WTC11 (cell line): ENCODE results near the gene PARK7. TPM values are rescaled to one million over a fixed set of nuclear protein-coding genes. Genes with fewer than 3 reads are reported as not detected.
A peak's percentile ranks its signal among the peaks of the same experiment; 100 is the strongest.

Experiments used
- ATAC-seq: fragments of 200-7000 bp; cut with Tn5 transposase; 2 replicates; pipeline ENCODE4 v1.10.0; 2021; ENCODE audit warnings: mild to moderate bottlenecking, moderate library complexity
- CTCF ChIA-PET: fragments of 300-600 bp; sonication (Branson Sonifier 250); formaldehyde crosslinking; loops from one replicate; lab custom pipeline; 2021; ENCODE audit warnings: antibody characterized with exemption; lab: Charles Lee
- POLR2A ChIA-PET: fragments of 350-600 bp; sonication (Branson Sonifier 250); formaldehyde crosslinking; loops from one replicate; lab custom pipeline; 2021; ENCODE audit warnings: antibody characterized with exemption; lab: Charles Lee
- DNase-seq: peaks from one replicate; pipeline ENCODE4 v3.0.0; 2021; ENCODE audit warnings: low spot score
- H3K27ac Mint-ChIP-seq: 2 replicates; pipeline ENCODE4 v1.8.0; 2021; ENCODE audit warnings: mixed read lengths
- H3K27me3 Mint-ChIP-seq: 2 replicates; pipeline ENCODE4 v1.8.0; 2021; ENCODE audit warnings: low read depth, mild to moderate bottlenecking, moderate library complexity, mixed read lengths
- H3K36me3 Mint-ChIP-seq: 2 replicates; pipeline ENCODE4 v1.8.0; 2021; ENCODE audit warnings: mixed read lengths
- H3K4me1 Mint-ChIP-seq: 2 replicates; pipeline ENCODE4 v1.8.0; 2022; ENCODE audit warnings: mixed read lengths
- H3K4me3 Mint-ChIP-seq: 2 replicates; pipeline ENCODE4 v1.8.0; 2021; ENCODE audit warnings: mild to moderate bottlenecking, moderate library complexity, mixed read lengths
- H3K9me3 Mint-ChIP-seq: 2 replicates; pipeline ENCODE4 v1.8.0; 2021; ENCODE audit warnings: mixed read lengths
- CREB1 ChIP-seq: sonication (generic); formaldehyde crosslinking; IDR thresholded peaks from 2 replicates; pipeline ENCODE4 v1.8.0; 2023; ENCODE audit warnings: mild to moderate bottlenecking, missing genetic modification reagents
- ESRRA ChIP-seq: sonication (generic); formaldehyde crosslinking; IDR thresholded peaks from 2 replicates; pipeline ENCODE4 v1.8.1; 2022; ENCODE audit warnings: mild to moderate bottlenecking, missing genetic modification reagents, borderline replicate concordance
- SMAD3 ChIP-seq: sonication (generic); formaldehyde crosslinking; IDR thresholded peaks from 2 replicates; pipeline ENCODE4 v1.8.0; 2022; ENCODE audit warnings: missing genetic modification reagents, mild to moderate bottlenecking, borderline replicate concordance
- SMAD4 ChIP-seq: sonication (generic); formaldehyde crosslinking; IDR thresholded peaks from 2 replicates; pipeline ENCODE4 v1.8.0; 2022; ENCODE audit warnings: mild to moderate bottlenecking, missing genetic modification reagents
- SOX15 ChIP-seq: fragments of 250-450 bp; sonication (Bioruptor Pico); IDR thresholded peaks from 2 replicates; pipeline ENCODE4 v1.9.0; 2021; ENCODE audit warnings: mild to moderate bottlenecking
- TEAD1 ChIP-seq: sonication (generic); formaldehyde crosslinking; IDR thresholded peaks from 2 replicates; pipeline ENCODE4 v1.8.0; 2022; ENCODE audit warnings: mild to moderate bottlenecking, missing genetic modification reagents
- ZNF317 ChIP-seq: sonication (generic); formaldehyde crosslinking; IDR thresholded peaks from 2 replicates; pipeline ENCODE4 v1.8.1; 2023; ENCODE audit warnings: low read depth, mild to moderate bottlenecking, moderate library complexity, missing genetic modification reagents, borderline replicate concordance
- total RNA-seq: library from RNA; stranded (reverse); gene quantifications from 3 replicates; pipeline ENCODE4 v1.2.3, GENCODE V29; 2021
- TF ChIP-seq, protein P1 (sequence below): fragments of 200-600 bp; IDR thresholded peaks from 2 replicates; pipeline ENCODE4 v1.8.0; 2022; ENCODE audit warnings: antibody characterized with exemption
- TF ChIP-seq, protein P2 (sequence below): sonication (generic); formaldehyde crosslinking; IDR thresholded peaks from 2 replicates; pipeline ENCODE4 v1.8.1; 2023; ENCODE audit warnings: mild to moderate bottlenecking, missing genetic modification reagents
- TF ChIP-seq, protein P3 (sequence below): fragments of 250-450 bp; sonication (Bioruptor Pico); IDR thresholded peaks from 2 replicates; pipeline ENCODE4 v2.1.2; 2022; ENCODE audit warnings: mild to moderate bottlenecking, moderate library complexity
- TF ChIP-seq, protein P4 (sequence below): sonication (generic); formaldehyde crosslinking; IDR thresholded peaks from 2 replicates; pipeline ENCODE4 v1.8.1; 2022; ENCODE audit warnings: low read depth, mild to moderate bottlenecking, moderate library complexity, missing genetic modification reagents, borderline replicate concordance
- TF ChIP-seq, protein P5 (sequence below): sonication (generic); formaldehyde crosslinking; conservative IDR thresholded peaks from 2 replicates; pipeline ENCODE4 v1.8.1; 2023; ENCODE audit warnings: mild to moderate bottlenecking, low read depth, missing genetic modification reagents, moderate library complexity
- TF ChIP-seq, protein P6 (sequence below): sonication (generic); formaldehyde crosslinking; IDR thresholded peaks from 2 replicates; pipeline ENCODE4 v1.8.0; 2022; ENCODE audit warnings: missing genetic modification reagents
- TF ChIP-seq, protein P7 (sequence below): sonication (generic); formaldehyde crosslinking; IDR thresholded peaks from 2 replicates; pipeline ENCODE4 v1.8.1; 2022; ENCODE audit warnings: mild to moderate bottlenecking, missing genetic modification reagents, moderate library complexity, borderline replicate concordance

Gene PARK7
- total RNA-seq, 1 experiment from 2014 or later = 337 TPM

DNA sequence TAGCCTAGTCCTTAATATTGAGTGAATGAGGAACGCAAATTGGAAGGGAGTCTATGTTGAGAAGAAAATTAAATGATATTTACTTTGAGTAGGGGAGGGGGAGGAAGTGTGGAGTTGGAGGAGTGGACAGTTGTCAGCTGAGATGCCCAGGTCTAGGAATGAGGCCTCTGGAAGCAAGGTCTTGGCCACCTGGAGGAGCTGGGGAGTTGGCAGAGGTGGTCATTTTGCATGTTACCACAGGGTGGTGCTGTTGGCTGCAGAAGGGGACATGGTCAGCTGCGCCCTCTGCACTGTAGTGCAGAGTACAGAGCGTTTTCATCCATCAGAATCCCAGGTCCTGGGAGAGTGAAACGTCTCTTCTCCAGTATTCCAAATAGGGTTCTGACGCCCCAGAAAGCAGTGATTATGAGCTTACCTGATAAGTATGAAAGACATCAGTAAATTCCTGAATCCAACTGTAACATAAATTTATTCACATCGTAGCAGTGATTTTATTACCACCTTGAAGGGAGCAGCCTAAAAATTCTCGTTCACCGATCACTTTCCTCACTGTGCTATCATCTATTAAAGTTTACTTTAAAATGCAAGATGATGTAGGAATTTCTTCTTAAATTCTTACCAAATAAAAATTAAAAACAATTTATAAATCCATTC lies 13.8 kb downstream of the PARK7 start:
- Mint-ChIP-seq H3K9me3 (no peaks in the 10 kb centered on the region), H3K27ac (no peak overlapping the region), H3K4me3 (no peak overlapping the region), H3K27me3 (no peaks in the 10 kb centered on the region), H3K4me1 (0 out of 2 replicates have a peak, but pooled peaks cover 2% of the 10 kb centered on the region), H3K36me3 (peaks cover 66% of the 10 kb centered on the region)
- DNase-seq = peak; percentile 89
- no peak for TF ChIP-seq CREB1 (CRISPR knock-in tag)
- TF ChIP-seq ESRRA (CRISPR knock-in tag) = no peak
- TF ChIP-seq, protein P1, sequence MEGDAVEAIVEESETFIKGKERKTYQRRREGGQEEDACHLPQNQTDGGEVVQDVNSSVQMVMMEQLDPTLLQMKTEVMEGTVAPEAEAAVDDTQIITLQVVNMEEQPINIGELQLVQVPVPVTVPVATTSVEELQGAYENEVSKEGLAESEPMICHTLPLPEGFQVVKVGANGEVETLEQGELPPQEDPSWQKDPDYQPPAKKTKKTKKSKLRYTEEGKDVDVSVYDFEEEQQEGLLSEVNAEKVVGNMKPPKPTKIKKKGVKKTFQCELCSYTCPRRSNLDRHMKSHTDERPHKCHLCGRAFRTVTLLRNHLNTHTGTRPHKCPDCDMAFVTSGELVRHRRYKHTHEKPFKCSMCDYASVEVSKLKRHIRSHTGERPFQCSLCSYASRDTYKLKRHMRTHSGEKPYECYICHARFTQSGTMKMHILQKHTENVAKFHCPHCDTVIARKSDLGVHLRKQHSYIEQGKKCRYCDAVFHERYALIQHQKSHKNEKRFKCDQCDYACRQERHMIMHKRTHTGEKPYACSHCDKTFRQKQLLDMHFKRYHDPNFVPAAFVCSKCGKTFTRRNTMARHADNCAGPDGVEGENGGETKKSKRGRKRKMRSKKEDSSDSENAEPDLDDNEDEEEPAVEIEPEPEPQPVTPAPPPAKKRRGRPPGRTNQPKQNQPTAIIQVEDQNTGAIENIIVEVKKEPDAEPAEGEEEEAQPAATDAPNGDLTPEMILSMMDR = peak; percentile 88
- TF ChIP-seq, protein P2, sequence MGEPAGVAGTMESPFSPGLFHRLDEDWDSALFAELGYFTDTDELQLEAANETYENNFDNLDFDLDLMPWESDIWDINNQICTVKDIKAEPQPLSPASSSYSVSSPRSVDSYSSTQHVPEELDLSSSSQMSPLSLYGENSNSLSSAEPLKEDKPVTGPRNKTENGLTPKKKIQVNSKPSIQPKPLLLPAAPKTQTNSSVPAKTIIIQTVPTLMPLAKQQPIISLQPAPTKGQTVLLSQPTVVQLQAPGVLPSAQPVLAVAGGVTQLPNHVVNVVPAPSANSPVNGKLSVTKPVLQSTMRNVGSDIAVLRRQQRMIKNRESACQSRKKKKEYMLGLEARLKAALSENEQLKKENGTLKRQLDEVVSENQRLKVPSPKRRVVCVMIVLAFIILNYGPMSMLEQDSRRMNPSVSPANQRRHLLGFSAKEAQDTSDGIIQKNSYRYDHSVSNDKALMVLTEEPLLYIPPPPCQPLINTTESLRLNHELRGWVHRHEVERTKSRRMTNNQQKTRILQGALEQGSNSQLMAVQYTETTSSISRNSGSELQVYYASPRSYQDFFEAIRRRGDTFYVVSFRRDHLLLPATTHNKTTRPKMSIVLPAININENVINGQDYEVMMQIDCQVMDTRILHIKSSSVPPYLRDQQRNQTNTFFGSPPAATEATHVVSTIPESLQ (CRISPR knock-in tag) = no peak
- TF ChIP-seq, protein P3, sequence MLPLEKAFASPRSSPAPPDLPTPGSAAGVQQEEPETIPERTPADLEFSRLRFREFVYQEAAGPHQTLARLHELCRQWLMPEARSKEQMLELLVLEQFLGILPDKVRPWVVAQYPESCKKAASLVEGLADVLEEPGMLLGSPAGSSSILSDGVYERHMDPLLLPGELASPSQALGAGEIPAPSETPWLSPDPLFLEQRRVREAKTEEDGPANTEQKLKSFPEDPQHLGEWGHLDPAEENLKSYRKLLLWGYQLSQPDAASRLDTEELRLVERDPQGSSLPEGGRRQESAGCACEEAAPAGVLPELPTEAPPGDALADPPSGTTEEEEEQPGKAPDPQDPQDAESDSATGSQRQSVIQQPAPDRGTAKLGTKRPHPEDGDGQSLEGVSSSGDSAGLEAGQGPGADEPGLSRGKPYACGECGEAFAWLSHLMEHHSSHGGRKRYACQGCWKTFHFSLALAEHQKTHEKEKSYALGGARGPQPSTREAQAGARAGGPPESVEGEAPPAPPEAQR (CRISPR knock-in tag) = no peak
- ChIA-PET POLR2A (interaction anchor here (0.6 to 1.8 kb wide), 3 partner anchors 16 to 355 kb away, joined by 5 to 6 read pairs (median 5); no protein-coding TSS in a partner anchor), CTCF (interaction anchor here (0.5 to 2.9 kb wide), 47 partner anchors 9 to 1794 kb away, joined by 3 to 81 read pairs (median 4); partner anchors contain the start of genes SLC45A1 and TNFRSF9)
- peak; percentile 100 for ATAC-seq

DNA sequence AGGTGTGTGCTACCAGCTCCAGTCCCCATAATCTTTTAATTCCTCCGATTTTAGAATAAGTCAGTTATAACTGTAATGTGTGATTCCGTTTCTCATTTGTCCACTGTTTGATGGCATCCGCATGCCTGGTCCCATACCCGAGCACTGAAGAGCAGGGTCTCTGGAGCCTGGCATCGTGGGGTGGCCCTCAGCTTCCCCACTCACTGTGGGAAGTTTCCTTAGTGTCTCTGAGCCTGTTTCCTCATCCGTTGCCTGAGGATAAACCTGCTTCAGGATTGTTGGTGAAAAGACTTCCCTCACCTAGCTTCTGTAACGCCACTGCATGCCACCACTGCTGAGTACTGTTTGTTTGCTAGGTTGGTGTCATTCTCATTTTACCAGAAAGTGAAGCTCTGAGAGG lies 19.5 kb downstream of the PARK7 start:
- no peak for ATAC-seq
- Mint-ChIP-seq H3K27me3 (no peaks in the 10 kb centered on the region), H3K4me3 (no peak overlapping the region), H3K36me3 (peaks cover 78% of the 10 kb centered on the region), H3K9me3 (no peaks in the 10 kb centered on the region), H3K27ac (no peak overlapping the region), H3K4me1 (peaks cover 11% of the 10 kb centered on the region)
- no peak for DNase-seq
- ChIA-PET CTCF (interaction anchor here (0.6 to 5.5 kb wide), 6 partner anchors 8 to 344 kb away, joined by 3 to 30 read pairs (median 5); no protein-coding TSS in a partner anchor), POLR2A (no interaction called here)
- no peak for TF ChIP-seq TEAD1 (CRISPR knock-in tag)
- TF ChIP-seq, protein P4, sequence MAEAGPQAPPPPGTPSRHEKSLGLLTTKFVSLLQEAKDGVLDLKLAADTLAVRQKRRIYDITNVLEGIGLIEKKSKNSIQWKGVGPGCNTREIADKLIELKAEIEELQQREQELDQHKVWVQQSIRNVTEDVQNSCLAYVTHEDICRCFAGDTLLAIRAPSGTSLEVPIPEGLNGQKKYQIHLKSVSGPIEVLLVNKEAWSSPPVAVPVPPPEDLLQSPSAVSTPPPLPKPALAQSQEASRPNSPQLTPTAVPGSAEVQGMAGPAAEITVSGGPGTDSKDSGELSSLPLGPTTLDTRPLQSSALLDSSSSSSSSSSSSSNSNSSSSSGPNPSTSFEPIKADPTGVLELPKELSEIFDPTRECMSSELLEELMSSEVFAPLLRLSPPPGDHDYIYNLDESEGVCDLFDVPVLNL (CRISPR knock-in tag) = no peak
- TF ChIP-seq, protein P5, sequence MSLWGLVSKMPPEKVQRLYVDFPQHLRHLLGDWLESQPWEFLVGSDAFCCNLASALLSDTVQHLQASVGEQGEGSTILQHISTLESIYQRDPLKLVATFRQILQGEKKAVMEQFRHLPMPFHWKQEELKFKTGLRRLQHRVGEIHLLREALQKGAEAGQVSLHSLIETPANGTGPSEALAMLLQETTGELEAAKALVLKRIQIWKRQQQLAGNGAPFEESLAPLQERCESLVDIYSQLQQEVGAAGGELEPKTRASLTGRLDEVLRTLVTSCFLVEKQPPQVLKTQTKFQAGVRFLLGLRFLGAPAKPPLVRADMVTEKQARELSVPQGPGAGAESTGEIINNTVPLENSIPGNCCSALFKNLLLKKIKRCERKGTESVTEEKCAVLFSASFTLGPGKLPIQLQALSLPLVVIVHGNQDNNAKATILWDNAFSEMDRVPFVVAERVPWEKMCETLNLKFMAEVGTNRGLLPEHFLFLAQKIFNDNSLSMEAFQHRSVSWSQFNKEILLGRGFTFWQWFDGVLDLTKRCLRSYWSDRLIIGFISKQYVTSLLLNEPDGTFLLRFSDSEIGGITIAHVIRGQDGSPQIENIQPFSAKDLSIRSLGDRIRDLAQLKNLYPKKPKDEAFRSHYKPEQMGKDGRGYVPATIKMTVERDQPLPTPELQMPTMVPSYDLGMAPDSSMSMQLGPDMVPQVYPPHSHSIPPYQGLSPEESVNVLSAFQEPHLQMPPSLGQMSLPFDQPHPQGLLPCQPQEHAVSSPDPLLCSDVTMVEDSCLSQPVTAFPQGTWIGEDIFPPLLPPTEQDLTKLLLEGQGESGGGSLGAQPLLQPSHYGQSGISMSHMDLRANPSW (CRISPR knock-in tag) = no peak
- TF ChIP-seq, protein P6, sequence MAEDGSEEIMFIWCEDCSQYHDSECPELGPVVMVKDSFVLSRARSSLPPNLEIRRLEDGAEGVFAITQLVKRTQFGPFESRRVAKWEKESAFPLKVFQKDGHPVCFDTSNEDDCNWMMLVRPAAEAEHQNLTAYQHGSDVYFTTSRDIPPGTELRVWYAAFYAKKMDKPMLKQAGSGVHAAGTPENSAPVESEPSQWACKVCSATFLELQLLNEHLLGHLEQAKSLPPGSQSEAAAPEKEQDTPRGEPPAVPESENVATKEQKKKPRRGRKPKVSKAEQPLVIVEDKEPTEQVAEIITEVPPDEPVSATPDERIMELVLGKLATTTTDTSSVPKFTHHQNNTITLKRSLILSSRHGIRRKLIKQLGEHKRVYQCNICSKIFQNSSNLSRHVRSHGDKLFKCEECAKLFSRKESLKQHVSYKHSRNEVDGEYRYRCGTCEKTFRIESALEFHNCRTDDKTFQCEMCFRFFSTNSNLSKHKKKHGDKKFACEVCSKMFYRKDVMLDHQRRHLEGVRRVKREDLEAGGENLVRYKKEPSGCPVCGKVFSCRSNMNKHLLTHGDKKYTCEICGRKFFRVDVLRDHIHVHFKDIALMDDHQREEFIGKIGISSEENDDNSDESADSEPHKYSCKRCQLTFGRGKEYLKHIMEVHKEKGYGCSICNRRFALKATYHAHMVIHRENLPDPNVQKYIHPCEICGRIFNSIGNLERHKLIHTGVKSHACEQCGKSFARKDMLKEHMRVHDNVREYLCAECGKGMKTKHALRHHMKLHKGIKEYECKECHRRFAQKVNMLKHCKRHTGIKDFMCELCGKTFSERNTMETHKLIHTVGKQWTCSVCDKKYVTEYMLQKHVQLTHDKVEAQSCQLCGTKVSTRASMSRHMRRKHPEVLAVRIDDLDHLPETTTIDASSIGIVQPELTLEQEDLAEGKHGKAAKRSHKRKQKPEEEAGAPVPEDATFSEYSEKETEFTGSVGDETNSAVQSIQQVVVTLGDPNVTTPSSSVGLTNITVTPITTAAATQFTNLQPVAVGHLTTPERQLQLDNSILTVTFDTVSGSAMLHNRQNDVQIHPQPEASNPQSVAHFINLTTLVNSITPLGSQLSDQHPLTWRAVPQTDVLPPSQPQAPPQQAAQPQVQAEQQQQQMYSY = no peak
- TF ChIP-seq, protein P3 (CRISPR knock-in tag) = no peak
- no peak for TF ChIP-seq SOX15 (CRISPR knock-in tag)
- TF ChIP-seq CREB1 (CRISPR knock-in tag) = no peak
- TF ChIP-seq, protein P7, sequence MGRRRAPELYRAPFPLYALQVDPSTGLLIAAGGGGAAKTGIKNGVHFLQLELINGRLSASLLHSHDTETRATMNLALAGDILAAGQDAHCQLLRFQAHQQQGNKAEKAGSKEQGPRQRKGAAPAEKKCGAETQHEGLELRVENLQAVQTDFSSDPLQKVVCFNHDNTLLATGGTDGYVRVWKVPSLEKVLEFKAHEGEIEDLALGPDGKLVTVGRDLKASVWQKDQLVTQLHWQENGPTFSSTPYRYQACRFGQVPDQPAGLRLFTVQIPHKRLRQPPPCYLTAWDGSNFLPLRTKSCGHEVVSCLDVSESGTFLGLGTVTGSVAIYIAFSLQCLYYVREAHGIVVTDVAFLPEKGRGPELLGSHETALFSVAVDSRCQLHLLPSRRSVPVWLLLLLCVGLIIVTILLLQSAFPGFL = no peak
- no peak for TF ChIP-seq SMAD4 (CRISPR knock-in tag)
- TF ChIP-seq ZNF317 = no peak
- no peak for TF ChIP-seq SMAD3
